ENCODE data around the gene POLR3GL.

POLR3GL gene

GRCh38 chr1:145959333-145959732, 5.2 kb upstream of the POLR3GL start:
- TF ChIP-seq CTCF (conservative IDR thresholded peaks at IDR 0.05) (no peak), ZFX (IDR thresholded peaks at IDR 0.05) (no peak)
- no peak overlapping the region for H3K27ac ChIP-seq

- no peak overlapping the region for H3K27ac ChIP-seq
- TF ChIP-seq ZFX (IDR thresholded peaks at IDR 0.05): no peak
- no peak for TF ChIP-seq CTCF (conservative IDR thresholded peaks at IDR 0.05)
These were observed 4.5 kb upstream of the POLR3GL start for GRCh38 chr1:145959957-145960467.

- no peak overlapping the region for H3K27ac ChIP-seq
- no peak for TF ChIP-seq ZFX (IDR thresholded peaks at IDR 0.05)
- TF ChIP-seq CTCF (conservative IDR thresholded peaks at IDR 0.05): no peak
These were observed 3.9 kb upstream of the POLR3GL start for GRCh38 chr1:145960468-145961108.

- no peak overlapping the region for H3K27ac ChIP-seq
- TF ChIP-seq ZFX (IDR thresholded peaks at IDR 0.05) (no peak), CTCF (conservative IDR thresholded peaks at IDR 0.05) (no peak)
These were observed 3.4 kb upstream of the POLR3GL start for GRCh38 chr1:145961109-145961424.

- TF ChIP-seq ZFX (IDR thresholded peaks at IDR 0.05): no peak
- no peak for TF ChIP-seq CTCF (conservative IDR thresholded peaks at IDR 0.05)
- H3K27ac ChIP-seq: no peak overlapping the region
These were observed 2.9 kb upstream of the POLR3GL start for GRCh38 chr1:145961425-145962156.

- TF ChIP-seq CTCF (conservative IDR thresholded peaks at IDR 0.05) (no peak), ZFX (IDR thresholded peaks at IDR 0.05) (no peak)
- no peak overlapping the region for H3K27ac ChIP-seq
These were observed 2.1 kb upstream of the POLR3GL start for GRCh38 chr1:145962157-145963102.

Measured in C4-2B (cell line).